Hepatocyte (in vitro differentiated cells): ENCODE results near the gene PXN. TPM values are rescaled to one million over a fixed set of nuclear protein-coding genes. Genes with fewer than 3 reads are reported as not detected.

Experiments used
- DNase-seq: peaks from one replicate; pipeline ENCODE4 v3.0.0-alpha.2; 2016; ENCODE audit warnings: low spot score
- H2AFZ ChIP-seq: fragments of 200-600 bp; sonication (generic); 2 replicates; pipeline ENCODE4 v1.6.0; 2016; ENCODE audit warnings: antibody characterized with exemption, mild to moderate bottlenecking
- H3K27ac ChIP-seq: fragments of 200-600 bp; sonication (generic); 2 replicates; pipeline ENCODE4 v1.5.1; 2016; ENCODE audit warnings: mild to moderate bottlenecking
- H3K27me3 ChIP-seq: fragments of 200-600 bp; sonication (generic); 2 replicates; pipeline ENCODE4 v1.6.1; 2016
- H3K36me3 ChIP-seq: fragments of 200-600 bp; sonication (generic); replicated peaks from 2 replicates; pipeline ENCODE4 v1.5.1; 2016; ENCODE audit warnings: low read depth; ENCODE audit not compliant: insufficient read depth
- H3K4me1 ChIP-seq: fragments of 200-600 bp; sonication (generic); 2 replicates; pipeline ENCODE4 v1.5.1; 2016; ENCODE audit warnings: mild to moderate bottlenecking, moderate library complexity; ENCODE audit not compliant: insufficient read depth
- H3K4me2 ChIP-seq: fragments of 200-600 bp; sonication (generic); 2 replicates; pipeline ENCODE4 v1.6.0; 2016
- H3K4me3 ChIP-seq: fragments of 200-600 bp; sonication (generic); 2 replicates; pipeline ENCODE4 v1.5.1; 2016; ENCODE audit warnings: mild to moderate bottlenecking
- H3K79me2 ChIP-seq: fragments of 200-600 bp; sonication (generic); 2 replicates; pipeline ENCODE4 v1.6.0; 2017; ENCODE audit warnings: mild to moderate bottlenecking
- H3K9me2 ChIP-seq: fragments of 200-600 bp; sonication (generic); replicated peaks from 2 replicates; pipeline ENCODE4 v1.6.0; 2017; ENCODE audit warnings: mild to moderate bottlenecking; ENCODE audit not compliant: insufficient read depth
- H3K9me3 ChIP-seq: fragments of 200-600 bp; sonication (generic); 2 replicates; pipeline ENCODE4 v1.5.1; 2016; ENCODE audit warnings: low read depth, mild to moderate bottlenecking
- H4K20me1 ChIP-seq: fragments of 200-600 bp; sonication (generic); 2 replicates; pipeline ENCODE4 v1.6.0; 2016; ENCODE audit warnings: mild to moderate bottlenecking; ENCODE audit not compliant: insufficient read depth, poor library complexity, severe bottlenecking
- EZH2 ChIP-seq: fragments of 200-600 bp; sonication (generic); IDR thresholded peaks from 2 replicates; pipeline ENCODE4 v1.6.1; 2016; ENCODE audit warnings: antibody characterized with exemption, mild to moderate bottlenecking, borderline replicate concordance
- EZH2phosphoT487 ChIP-seq: fragments of 200-600 bp; sonication (generic); IDR thresholded peaks from one replicate; pipeline ENCODE4 v1.6.1; 2018; ENCODE audit warnings: antibody characterized with exemption, mild to moderate bottlenecking, low read depth, moderate library complexity; ENCODE audit not compliant: unreplicated experiment, severe bottlenecking
- WGBS: methylation state at CpG from one replicate; pipeline ENCODE4 v1.1.6; 2016; ENCODE audit warnings: low lambda C conversion rate; ENCODE audit errors: missing lambda C conversion rate; 5-methylcytosine and 5-hydroxymethylcytosine counted together
- polyA plus RNA-seq: library from polyadenylated mRNA; unstranded; fragments of >200 nt; fragmentation: Nextera tagmentation; extraction: Ambion mirVana; gene quantifications from 2 replicates; pipeline ENCODE4 v1.2.1, GENCODE V29; 2016
- total RNA-seq: library from RNA; depleted of rRNA; stranded (reverse); fragments of >200 nt; gene quantifications from 2 replicates; pipeline ENCODE4 v1.2.3, GENCODE V29; 2014
- TF ChIP-seq, protein P1 (sequence below): fragments of 200-600 bp; sonication (generic); IDR thresholded peaks from 2 replicates; pipeline ENCODE4 v1.5.1; 2016; ENCODE audit warnings: antibody characterized with exemption, mild to moderate bottlenecking; ENCODE audit not compliant: poor library complexity

Gene PXN
- total and polyA plus RNA-seq, 2 experiments from 2014 or later = 26.7 to 61.7 TPM

- 15% methylated on average over 23 of the region's 23 CpGs for WGBS
Observed at GRCh38 chr12:120228291-120229070, 37.0 kb downstream of the PXN start.

GRCh38 chr12:120228041-120228290, 37.6 kb downstream of the PXN start:
- Histone ChIP-seq H3K4me3 (no peak overlapping the region), H3K4me1 (peaks cover 92% of the 10 kb centered on the region), H4K20me1 (no peaks in the 10 kb centered on the region)

More at GRCh38 chr12:120228291-120229070, 37.0 kb downstream of the PXN start:
- Histone ChIP-seq H3K4me2 (peak overlapping the region; percentile 80), H3K27me3 (no peaks in the 10 kb centered on the region), H3K4me1 (peaks cover 97% of the 10 kb centered on the region), H3K27ac (peak overlapping the region; percentile 99), H3K79me2 (peaks cover 51% of the 10 kb centered on the region), H4K20me1 (no peaks in the 10 kb centered on the region), H3K4me3 (no peak overlapping the region), H3K36me3 (no peaks in the 10 kb centered on the region), H3K9me2 (no peaks in the 10 kb centered on the region), H3K9me3 (no peaks in the 10 kb centered on the region), H2AFZ (no peak overlapping the region)
- TF ChIP-seq EZH2phosphoT487 = no peak
- TF ChIP-seq, protein P1, sequence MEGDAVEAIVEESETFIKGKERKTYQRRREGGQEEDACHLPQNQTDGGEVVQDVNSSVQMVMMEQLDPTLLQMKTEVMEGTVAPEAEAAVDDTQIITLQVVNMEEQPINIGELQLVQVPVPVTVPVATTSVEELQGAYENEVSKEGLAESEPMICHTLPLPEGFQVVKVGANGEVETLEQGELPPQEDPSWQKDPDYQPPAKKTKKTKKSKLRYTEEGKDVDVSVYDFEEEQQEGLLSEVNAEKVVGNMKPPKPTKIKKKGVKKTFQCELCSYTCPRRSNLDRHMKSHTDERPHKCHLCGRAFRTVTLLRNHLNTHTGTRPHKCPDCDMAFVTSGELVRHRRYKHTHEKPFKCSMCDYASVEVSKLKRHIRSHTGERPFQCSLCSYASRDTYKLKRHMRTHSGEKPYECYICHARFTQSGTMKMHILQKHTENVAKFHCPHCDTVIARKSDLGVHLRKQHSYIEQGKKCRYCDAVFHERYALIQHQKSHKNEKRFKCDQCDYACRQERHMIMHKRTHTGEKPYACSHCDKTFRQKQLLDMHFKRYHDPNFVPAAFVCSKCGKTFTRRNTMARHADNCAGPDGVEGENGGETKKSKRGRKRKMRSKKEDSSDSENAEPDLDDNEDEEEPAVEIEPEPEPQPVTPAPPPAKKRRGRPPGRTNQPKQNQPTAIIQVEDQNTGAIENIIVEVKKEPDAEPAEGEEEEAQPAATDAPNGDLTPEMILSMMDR = peak; percentile 90
- no peak for TF ChIP-seq EZH2
- DNase-seq = peak; percentile 94

GRCh38 chr12:120227233-120228040, 38.1 kb downstream of the PXN start:
- peaks cover 44% of the 10 kb centered on the region for H3K79me2 ChIP-seq
- no peak overlapping the region for H3K4me3 ChIP-seq
- H3K4me1 ChIP-seq = peaks cover 87% of the 10 kb centered on the region
- 72% methylated on average over 8 of the region's 8 CpGs for WGBS
- no peaks in the 10 kb centered on the region for H3K27me3 ChIP-seq
- H3K9me3 ChIP-seq = no peaks in the 10 kb centered on the region
- H4K20me1 ChIP-seq = no peaks in the 10 kb centered on the region
- H2AFZ ChIP-seq = no peak overlapping the region
- peak; percentile 54 for DNase-seq
- peak overlapping the region; percentile 68 for H3K4me2 ChIP-seq
- no peaks in the 10 kb centered on the region for H3K9me2 ChIP-seq
- TF ChIP-seq EZH2 (no peak), EZH2phosphoT487 (no peak)
- TF ChIP-seq, protein P1 = no peak
- no peaks in the 10 kb centered on the region for H3K36me3 ChIP-seq
- H3K27ac ChIP-seq = peak overlapping the region; percentile 99

More at GRCh38 chr12:120228041-120228290, 37.6 kb downstream of the PXN start:
- Histone ChIP-seq H2AFZ (no peak overlapping the region), H3K36me3 (no peaks in the 10 kb centered on the region), H3K9me2 (no peaks in the 10 kb centered on the region), H3K9me3 (no peaks in the 10 kb centered on the region), H3K27me3 (no peaks in the 10 kb centered on the region), H3K4me2 (peak overlapping the region; percentile 68), H3K27ac (peak overlapping the region; percentile 99), H3K79me2 (peaks cover 46% of the 10 kb centered on the region)
- 22% methylated on average over 3 of the region's 3 CpGs for WGBS
- TF ChIP-seq EZH2phosphoT487 (no peak), EZH2 (no peak)
- TF ChIP-seq, protein P1 = no peak
- no peak for DNase-seq
